ENCODE results near the gene CD180. TPM values are rescaled to one million over a fixed set of nuclear protein-coding genes. Genes with fewer than 3 reads are reported as not detected.
A peak's percentile ranks its signal among the peaks of the same experiment; 100 is the strongest.

CD180 gene
- total and polyA plus RNA-seq, 2 experiments from 2014 or later, result 0.07 TPM; not detected in 1

DNA sequence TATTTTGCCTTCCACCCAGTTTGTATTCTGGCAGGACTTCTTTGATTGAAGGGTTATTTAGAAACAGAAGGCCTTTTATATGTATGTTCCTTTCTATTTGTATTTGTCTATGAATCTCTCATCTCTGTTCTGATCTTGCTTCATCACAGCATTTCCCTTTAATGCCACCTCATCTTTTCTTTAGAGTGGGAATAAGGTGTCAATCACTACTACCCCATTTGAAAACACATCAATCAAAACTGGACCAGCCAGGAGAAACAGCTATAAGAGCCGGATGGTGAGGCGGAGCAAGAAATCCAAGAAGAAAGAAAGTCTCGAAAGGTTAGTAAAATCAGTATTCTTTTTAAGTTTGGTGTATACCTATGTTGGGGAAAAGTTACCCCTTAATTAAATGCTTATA lies 36.3 kb downstream of the CD180 start:
- H3K36me3 ChIP-seq (replicated peaks; ENCODE audit: insufficient read depth, low read depth), result no peaks in the 10 kb centered on the region
- no peaks in the 10 kb centered on the region for H3K9me2 ChIP-seq (replicated peaks; ENCODE audit: insufficient read depth)
- no peaks in the 10 kb centered on the region for H3K27me3 ChIP-seq
- H3K4me1 ChIP-seq (ENCODE audit: insufficient read depth), result peaks cover 5% of the 10 kb centered on the region
- H3K4me3 ChIP-seq, result no peak overlapping the region
- no peak overlapping the region for H3K4me2 ChIP-seq
- TF ChIP-seq EZH2 (IDR thresholded peaks at IDR 0.05; ENCODE audit: borderline replicate concordance) (no peak), EZH2phosphoT487 (IDR thresholded peaks at IDR 0.05; ENCODE audit: low read depth, severe bottlenecking, unreplicated experiment) (no peak)
- TF ChIP-seq, protein P1, sequence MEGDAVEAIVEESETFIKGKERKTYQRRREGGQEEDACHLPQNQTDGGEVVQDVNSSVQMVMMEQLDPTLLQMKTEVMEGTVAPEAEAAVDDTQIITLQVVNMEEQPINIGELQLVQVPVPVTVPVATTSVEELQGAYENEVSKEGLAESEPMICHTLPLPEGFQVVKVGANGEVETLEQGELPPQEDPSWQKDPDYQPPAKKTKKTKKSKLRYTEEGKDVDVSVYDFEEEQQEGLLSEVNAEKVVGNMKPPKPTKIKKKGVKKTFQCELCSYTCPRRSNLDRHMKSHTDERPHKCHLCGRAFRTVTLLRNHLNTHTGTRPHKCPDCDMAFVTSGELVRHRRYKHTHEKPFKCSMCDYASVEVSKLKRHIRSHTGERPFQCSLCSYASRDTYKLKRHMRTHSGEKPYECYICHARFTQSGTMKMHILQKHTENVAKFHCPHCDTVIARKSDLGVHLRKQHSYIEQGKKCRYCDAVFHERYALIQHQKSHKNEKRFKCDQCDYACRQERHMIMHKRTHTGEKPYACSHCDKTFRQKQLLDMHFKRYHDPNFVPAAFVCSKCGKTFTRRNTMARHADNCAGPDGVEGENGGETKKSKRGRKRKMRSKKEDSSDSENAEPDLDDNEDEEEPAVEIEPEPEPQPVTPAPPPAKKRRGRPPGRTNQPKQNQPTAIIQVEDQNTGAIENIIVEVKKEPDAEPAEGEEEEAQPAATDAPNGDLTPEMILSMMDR (IDR thresholded peaks at IDR 0.05; ENCODE audit: poor library complexity), result no peak
- no peaks in the 10 kb centered on the region for H4K20me1 ChIP-seq (ENCODE audit: insufficient read depth, poor library complexity, severe bottlenecking)
- no peak overlapping the region for H2AFZ ChIP-seq
- H3K27ac ChIP-seq, result no peak overlapping the region
- WGBS (ENCODE audit: low lambda C conversion rate, missing lambda C conversion rate), result 97% methylated on average over 3 of the region's 3 CpGs
- no peaks in the 10 kb centered on the region for H3K79me2 ChIP-seq
- no peak for DNase-seq (ENCODE audit: low spot score)
- H3K9me3 ChIP-seq (ENCODE audit: low read depth), result no peaks in the 10 kb centered on the region

DNA sequence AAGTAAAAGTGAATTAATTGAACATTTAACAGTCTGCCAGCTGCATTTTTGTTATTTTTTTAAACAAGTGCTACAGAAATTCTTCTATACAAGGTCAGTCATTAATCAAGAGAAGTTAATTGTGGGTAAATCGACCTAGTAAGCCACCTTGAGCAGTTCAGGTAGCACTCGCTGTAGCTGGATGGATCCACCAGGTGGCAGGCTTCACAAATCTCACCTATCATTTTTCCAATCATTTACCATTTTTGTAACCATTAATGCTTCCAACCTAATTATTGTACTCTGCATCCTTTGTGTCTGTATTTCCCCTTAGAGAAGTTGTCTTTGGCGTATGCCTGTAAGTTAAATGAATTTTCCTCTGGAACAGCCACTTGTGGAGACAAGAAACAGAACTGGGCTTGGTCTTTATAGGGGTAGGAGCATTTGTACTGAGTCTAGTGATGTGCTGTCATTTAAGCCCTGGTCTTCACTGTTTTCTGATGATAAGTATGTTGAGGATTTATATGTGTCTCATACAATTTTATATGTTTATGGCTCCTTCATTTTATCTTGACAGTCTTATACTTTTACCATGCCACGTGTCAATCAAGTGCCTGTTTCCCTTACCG lies 39.5 kb downstream of the CD180 start:
- no peaks in the 10 kb centered on the region for H4K20me1 ChIP-seq (ENCODE audit: insufficient read depth, poor library complexity, severe bottlenecking)
- no peak overlapping the region for H2AFZ ChIP-seq
- H3K9me3 ChIP-seq (ENCODE audit: low read depth), result no peaks in the 10 kb centered on the region
- peaks cover 5% of the 10 kb centered on the region for H3K4me1 ChIP-seq (ENCODE audit: insufficient read depth)
- no peak overlapping the region for H3K27ac ChIP-seq
- no peak overlapping the region for H3K4me2 ChIP-seq
- 60% methylated on average over 5 of the region's 5 CpGs for WGBS (ENCODE audit: low lambda C conversion rate, missing lambda C conversion rate)
- no peaks in the 10 kb centered on the region for H3K79me2 ChIP-seq
- no peak overlapping the region for H3K4me3 ChIP-seq
- no peaks in the 10 kb centered on the region for H3K36me3 ChIP-seq (replicated peaks; ENCODE audit: insufficient read depth, low read depth)
- TF ChIP-seq EZH2phosphoT487 (IDR thresholded peaks at IDR 0.05; ENCODE audit: low read depth, severe bottlenecking, unreplicated experiment) (no peak), EZH2 (IDR thresholded peaks at IDR 0.05; ENCODE audit: borderline replicate concordance) (no peak)
- TF ChIP-seq, protein P1 (IDR thresholded peaks at IDR 0.05; ENCODE audit: poor library complexity), result peak; percentile 80
- H3K27me3 ChIP-seq, result no peaks in the 10 kb centered on the region
- no peaks in the 10 kb centered on the region for H3K9me2 ChIP-seq (replicated peaks; ENCODE audit: insufficient read depth)
- DNase-seq (ENCODE audit: low spot score), result peak; percentile 51

DNA sequence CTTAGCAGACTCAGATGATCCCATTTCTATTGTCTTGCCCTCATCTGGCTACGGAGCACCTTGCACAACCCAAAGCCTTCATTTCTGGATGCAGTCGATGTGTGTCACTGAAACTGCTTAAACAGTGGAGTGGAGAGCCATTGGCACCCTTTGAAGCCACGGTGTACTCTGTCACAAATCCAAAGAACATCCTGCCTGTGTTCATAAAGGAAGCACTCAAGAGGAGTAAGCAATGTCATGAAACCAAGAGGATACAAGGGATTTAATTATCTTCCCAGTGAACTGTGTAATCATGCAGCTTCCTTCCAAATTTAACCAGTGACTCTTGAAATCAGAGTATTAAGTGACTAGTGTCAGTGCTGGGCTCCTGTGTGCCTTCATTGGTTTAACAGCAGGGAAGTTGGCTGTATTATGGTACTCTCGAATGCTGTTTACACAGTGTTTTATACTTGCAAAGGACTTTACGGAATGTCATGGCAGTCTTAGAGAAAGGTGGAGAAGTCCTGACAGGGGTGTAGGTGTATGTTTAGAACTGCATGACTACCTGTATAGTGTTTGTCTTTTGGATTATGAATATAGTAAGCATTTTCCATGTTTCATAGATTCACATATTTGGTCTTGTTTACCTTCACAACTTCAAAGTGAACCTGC lies 41.9 kb downstream of the CD180 start:
- WGBS (ENCODE audit: low lambda C conversion rate, missing lambda C conversion rate), result 78% methylated on average over 5 of the region's 5 CpGs
- Histone ChIP-seq H3K4me1 (ENCODE audit: insufficient read depth) (no peaks in the 10 kb centered on the region), H2AFZ (no peak overlapping the region), H3K27ac (no peak overlapping the region), H3K9me3 (ENCODE audit: low read depth) (no peaks in the 10 kb centered on the region), H3K4me3 (no peak overlapping the region), H4K20me1 (ENCODE audit: insufficient read depth, poor library complexity, severe bottlenecking) (no peaks in the 10 kb centered on the region), H3K4me2 (no peak overlapping the region), H3K9me2 (replicated peaks; ENCODE audit: insufficient read depth) (no peaks in the 10 kb centered on the region), H3K27me3 (no peaks in the 10 kb centered on the region), H3K36me3 (replicated peaks; ENCODE audit: insufficient read depth, low read depth) (no peaks in the 10 kb centered on the region), H3K79me2 (no peaks in the 10 kb centered on the region)
- TF ChIP-seq EZH2phosphoT487 (IDR thresholded peaks at IDR 0.05; ENCODE audit: low read depth, severe bottlenecking, unreplicated experiment) (no peak), EZH2 (IDR thresholded peaks at IDR 0.05; ENCODE audit: borderline replicate concordance) (no peak)
- TF ChIP-seq, protein P1 (IDR thresholded peaks at IDR 0.05; ENCODE audit: poor library complexity), result no peak
- DNase-seq (ENCODE audit: low spot score), result no peak
